ENCODE results near the gene ZBTB46.

The ZBTB46 gene

DNA sequence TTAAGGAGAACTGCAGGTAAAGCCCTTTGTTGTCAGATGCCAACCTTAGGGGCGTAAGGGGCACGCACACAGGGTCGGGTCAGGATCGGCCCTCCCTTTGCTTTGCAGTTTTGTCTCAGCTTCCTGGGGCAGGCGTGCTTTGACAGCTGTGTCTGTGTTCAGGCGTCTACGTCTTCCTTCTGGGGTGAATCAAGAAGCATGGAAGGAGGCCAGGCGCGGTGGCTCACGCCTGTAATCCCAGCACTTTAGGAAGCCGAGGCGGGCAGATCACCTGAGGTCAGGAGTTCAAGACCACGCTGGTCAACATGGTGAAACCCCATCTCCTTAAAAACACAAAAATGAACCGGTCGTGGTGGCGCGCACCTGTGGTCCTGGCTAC lies 121.9 kb downstream of the ZBTB46 start:
- ChIA-PET POLR2A (ENCODE audit: low non-redundant PET) (interaction anchor here (1.1 kb wide), 1 partner anchor 26 kb away, joined by 3 read pairs; no protein-coding TSS in a partner anchor), CTCF (interaction anchor here (1.9 kb wide), 1 partner anchor 265 kb away, joined by 7 read pairs; no protein-coding TSS in a partner anchor)
- H3K27ac ChIP-seq = peak overlapping the region; percentile 97

DNA sequence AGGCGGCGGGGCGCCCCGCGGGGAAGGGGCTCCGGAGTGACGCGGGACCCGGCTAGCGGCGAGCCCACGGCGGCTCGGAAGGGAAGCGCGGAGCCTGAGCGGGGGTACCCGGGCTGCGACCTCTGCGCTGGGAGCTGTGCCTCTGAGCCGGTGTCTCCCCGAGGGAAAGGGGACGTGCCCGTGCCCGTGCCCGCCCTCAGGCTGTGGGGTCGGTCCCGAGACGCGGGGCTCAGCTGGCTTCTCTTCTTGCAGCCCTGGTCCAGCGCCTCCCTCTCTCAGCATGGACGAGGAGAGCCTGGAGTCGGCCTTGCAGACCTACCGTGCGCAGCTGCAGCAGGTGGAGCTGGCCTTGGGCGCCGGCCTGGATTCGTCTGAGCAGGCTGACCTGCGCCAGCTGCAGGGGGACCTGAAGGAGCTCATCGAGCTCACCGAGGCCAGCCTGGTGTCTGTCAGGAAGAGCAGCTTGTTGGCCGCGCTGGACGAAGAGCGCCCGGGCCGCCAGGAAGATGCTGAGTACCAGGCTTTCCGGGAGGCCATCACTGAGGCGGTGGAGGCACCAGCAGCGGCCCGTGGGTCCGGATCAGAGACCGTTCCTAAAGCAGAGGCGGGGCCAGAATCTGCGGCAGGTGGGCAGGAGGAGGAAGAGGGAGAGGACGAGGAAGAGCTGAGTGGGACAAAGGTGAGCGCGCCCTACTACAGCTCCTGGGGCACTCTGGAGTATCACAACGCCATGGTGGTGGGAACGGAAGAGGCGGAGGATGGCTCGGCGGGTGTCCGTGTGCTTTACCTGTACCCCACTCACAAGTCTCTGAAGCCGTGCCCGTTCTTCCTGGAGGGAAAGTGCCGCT lies 122.5 kb downstream of the ZBTB46 start:
- TF ChIP-seq, protein P1, sequence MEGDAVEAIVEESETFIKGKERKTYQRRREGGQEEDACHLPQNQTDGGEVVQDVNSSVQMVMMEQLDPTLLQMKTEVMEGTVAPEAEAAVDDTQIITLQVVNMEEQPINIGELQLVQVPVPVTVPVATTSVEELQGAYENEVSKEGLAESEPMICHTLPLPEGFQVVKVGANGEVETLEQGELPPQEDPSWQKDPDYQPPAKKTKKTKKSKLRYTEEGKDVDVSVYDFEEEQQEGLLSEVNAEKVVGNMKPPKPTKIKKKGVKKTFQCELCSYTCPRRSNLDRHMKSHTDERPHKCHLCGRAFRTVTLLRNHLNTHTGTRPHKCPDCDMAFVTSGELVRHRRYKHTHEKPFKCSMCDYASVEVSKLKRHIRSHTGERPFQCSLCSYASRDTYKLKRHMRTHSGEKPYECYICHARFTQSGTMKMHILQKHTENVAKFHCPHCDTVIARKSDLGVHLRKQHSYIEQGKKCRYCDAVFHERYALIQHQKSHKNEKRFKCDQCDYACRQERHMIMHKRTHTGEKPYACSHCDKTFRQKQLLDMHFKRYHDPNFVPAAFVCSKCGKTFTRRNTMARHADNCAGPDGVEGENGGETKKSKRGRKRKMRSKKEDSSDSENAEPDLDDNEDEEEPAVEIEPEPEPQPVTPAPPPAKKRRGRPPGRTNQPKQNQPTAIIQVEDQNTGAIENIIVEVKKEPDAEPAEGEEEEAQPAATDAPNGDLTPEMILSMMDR (conservative IDR thresholded peaks at IDR 0.05; ENCODE audit: low read depth) = no peak
- no peak for DNase-seq (ENCODE audit: low spot score)

More for the DNA sequence above, 121.9 kb downstream of the ZBTB46 start:
- DNase-seq (ENCODE audit: low spot score) = no peak
- TF ChIP-seq, protein P1 (conservative IDR thresholded peaks at IDR 0.05; ENCODE audit: low read depth) = no peak

DNA sequence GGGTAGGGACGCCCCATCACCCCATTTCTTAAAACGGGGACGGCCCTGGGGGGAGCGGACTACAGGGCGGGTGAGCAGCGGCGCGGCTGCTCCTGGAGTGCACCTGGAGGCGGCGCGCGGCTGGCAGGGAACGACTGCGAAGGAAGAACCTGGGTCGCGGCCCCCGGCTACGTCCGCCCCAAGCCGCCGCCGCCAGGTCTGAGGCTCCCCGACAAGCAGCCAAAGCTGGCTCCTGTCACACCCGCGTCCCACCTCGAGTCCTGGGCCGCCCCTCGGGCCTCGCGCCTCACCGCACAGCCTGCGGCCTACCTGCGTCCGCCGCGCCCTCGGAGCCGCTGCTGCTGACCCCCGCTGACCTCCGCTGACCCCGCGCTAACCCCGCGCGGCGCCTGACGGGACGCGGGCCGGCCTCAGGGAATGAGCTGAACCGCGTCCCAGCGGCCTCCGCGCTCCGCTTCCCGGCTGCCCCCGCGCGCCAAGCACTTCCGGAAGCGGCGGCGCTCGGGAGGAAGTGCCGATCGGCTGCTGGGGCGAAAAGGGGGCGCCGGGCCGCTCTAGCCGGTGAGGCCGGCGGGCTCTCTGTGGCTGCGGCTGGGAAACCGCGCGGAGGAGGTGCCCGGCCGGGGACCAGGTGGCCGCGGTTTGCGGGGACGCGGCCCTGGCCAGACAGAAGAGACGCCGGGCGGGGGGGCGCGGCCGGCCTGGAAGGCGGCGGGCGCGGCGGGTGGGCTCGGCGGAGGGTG lies 123.3 kb downstream of the ZBTB46 start, which contains the start of the genes ARFRP1 and ZGPAT:
ARFRP1 (minus strand) TSS at position 419 of the 743 bp plus-strand sequence. CDS start 885 bp downstream, outside the sequence.
ZGPAT (plus strand) TSS at position 482 of the 743 bp plus-strand sequence. CDS start 542 bp downstream, outside the sequence.
- peak; percentile 87 for DNase-seq (ENCODE audit: low spot score)
- POLR2A ChIA-PET (ENCODE audit: low non-redundant PET) = interaction anchor here (0.6 to 1.7 kb wide), 6 partner anchors 11 to 249 kb away, joined by 3 to 7 read pairs (median 4); partner anchors contain the start of genes TNFRSF6B, TPD52L2 and UCKL1
- CTCF ChIA-PET = interaction anchor here (0.6 to 2.7 kb wide), 7 partner anchors 14 to 267 kb away, joined by 3 to 8 read pairs (median 4); partner anchors contain the start of gene ABHD16B
- TF ChIP-seq, protein P1 (conservative IDR thresholded peaks at IDR 0.05; ENCODE audit: low read depth) = no peak
- peak within 1 kb of the TSS; percentile 97 for H3K27ac ChIP-seq

More for the DNA sequence above, 122.5 kb downstream of the ZBTB46 start:
- H3K27ac ChIP-seq = peak overlapping the region; percentile 97
- ChIA-PET POLR2A (ENCODE audit: low non-redundant PET) (interaction anchor here (0.8 to 1.7 kb wide), 3 partner anchors 32 to 248 kb away, joined by 3 to 6 read pairs (median 5); partner anchors contain the start of gene UCKL1), CTCF (interaction anchor here (0.6 to 2.7 kb wide), 4 partner anchors 14 to 265 kb away, joined by 3 to 8 read pairs (median 5); no protein-coding TSS in a partner anchor)

DNA sequence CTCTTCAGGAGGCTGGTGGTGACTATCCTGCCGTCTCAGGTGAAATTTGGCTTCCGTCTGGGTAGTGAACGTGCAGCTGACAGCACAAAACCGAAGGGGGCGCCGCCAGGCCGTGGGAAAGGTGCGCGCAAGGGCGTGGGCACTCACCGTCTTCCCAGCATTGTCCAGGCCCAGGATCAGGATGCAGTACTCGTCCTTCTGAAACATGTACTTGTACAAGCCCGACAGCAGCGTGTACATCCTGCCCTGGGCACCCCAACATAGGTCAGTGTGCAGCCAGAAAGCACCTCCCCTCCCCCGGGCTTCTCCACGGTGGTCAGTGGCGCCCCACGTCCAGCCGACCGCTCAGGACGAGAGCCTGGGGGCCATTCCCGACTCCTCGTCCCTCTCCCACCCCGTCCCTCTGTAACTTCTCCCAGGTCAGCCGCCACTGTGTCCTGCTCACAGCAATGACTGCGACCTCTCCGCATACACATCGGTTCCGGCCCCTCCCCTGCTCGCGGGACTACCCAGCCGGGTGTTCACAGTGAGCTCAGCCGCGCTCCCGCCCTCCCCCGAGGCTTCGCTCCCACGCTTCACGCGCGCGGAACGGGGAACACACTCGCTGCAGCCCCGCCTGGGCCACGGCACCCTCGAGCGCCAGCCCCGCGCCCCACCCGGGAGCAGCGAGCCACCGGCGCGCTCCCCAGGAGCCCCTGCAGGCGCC lies 124.1 kb downstream of the ZBTB46 start:
- peak; percentile 74 for DNase-seq (ENCODE audit: low spot score)
- H3K27ac ChIP-seq = peak overlapping the region; percentile 97
- CTCF ChIA-PET = interaction anchor here (0.6 to 2.7 kb wide), 13 partner anchors 10 to 291 kb away, joined by 3 to 8 read pairs (median 4); partner anchors contain the start of genes ABHD16B, PTK6 and TNFRSF6B
- TF ChIP-seq, protein P1 (conservative IDR thresholded peaks at IDR 0.05; ENCODE audit: low read depth) = peak; percentile 64
- POLR2A ChIA-PET (ENCODE audit: low non-redundant PET) = interaction anchor here (0.6 to 1.7 kb wide), 6 partner anchors 11 to 158 kb away, joined by 4 to 7 read pairs (median 6); partner anchors contain the start of genes TNFRSF6B and TPD52L2

DNA sequence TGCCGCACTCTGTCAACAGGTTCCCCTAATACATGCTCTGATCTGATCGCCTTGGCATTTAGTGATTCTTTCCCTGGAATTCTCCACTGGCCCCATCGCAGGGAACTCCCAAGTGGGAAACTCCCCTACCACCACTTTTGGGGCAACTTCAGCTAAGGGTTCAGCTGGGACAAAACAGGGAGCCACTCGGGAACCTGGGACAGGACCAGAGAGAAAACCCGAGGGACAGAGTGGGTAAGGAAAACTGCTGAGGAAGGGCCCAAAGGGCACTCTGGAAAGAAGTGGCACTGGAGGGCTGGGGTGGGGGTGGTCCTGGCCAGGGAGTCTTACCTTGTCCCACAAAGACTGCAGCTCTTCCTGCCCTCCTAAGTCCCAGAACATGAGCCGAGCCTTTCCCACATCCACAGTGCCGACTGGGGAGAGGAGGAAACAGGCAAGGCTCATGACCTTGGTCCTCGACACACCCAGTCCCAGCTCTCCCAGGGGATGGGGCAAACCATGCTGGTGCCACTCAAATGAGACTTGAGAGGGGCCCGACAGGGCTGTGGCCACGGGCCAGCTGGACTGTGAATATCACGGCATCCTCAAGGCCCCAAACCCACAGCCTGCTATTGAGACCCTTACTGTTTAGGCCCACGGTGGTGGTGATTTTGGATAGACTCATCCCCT lies 124.9 kb downstream of the ZBTB46 start:
- ChIA-PET CTCF (interaction anchor here (0.6 to 2.7 kb wide), 12 partner anchors 9 to 274 kb away, joined by 3 to 8 read pairs (median 4); partner anchors contain the start of genes ABHD16B, PTK6 and TNFRSF6B), POLR2A (ENCODE audit: low non-redundant PET) (interaction anchor here (1.1 kb wide), 1 partner anchor 14 kb away, joined by 7 read pairs; no protein-coding TSS in a partner anchor)
- H3K27ac ChIP-seq = peak overlapping the region; percentile 97
- TF ChIP-seq, protein P1 (conservative IDR thresholded peaks at IDR 0.05; ENCODE audit: low read depth) = no peak
- no peak for DNase-seq (ENCODE audit: low spot score)

Data from RWPE1 (cell line).